ENCODE measurements around the gene HERPUD2.
"Not testable (repeated sequence)": the region's sequence is repeated elsewhere in the genome, so short reads cannot be mapped to it uniquely, and the experiment has no call there.

The HERPUD2 gene

DNA sequence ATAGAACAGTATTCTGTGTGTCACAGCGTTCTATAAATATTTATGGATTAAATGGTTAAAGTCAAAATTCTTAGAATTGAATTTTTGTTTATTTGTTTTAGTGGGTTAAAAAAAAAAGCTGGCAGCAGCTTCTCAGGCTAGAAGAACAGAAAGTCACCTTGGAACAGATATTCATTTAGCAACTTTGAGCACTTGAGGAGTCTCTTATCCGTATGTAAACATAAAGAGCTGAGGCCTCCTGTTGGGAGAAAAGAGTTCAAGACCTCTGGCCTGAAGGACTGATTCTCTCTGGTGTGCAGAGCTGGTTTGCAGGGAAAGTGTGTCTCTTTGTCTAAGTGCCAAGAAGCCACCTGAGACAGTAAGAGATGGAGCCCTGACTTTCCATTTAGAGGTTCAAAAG lies 109.9 kb downstream of the HERPUD2 start:
- Histone ChIP-seq H2AFZ (ENCODE audit: low read depth, low read length) (no peak overlapping the region), H3K9me3 (ENCODE audit: insufficient read depth, low read length) (no peaks in the 10 kb centered on the region), H3K79me2 (ENCODE audit: low read length) (no peaks in the 10 kb centered on the region), H3K36me3 (replicated peaks; ENCODE audit: low read depth, low read length) (no peaks in the 10 kb centered on the region), H3K4me3 (ENCODE audit: low read length) (no peak overlapping the region), H3K4me1 (ENCODE audit: low read length) (no peaks in the 10 kb centered on the region), H3K27ac (ENCODE audit: low read length) (no peak overlapping the region), H3K4me2 (ENCODE audit: low read length) (no peak overlapping the region), H4K20me1 (ENCODE audit: insufficient read depth, low read length) (no peaks in the 10 kb centered on the region), H3K9ac (ENCODE audit: low read length) (no peak overlapping the region), H3K27me3 (ENCODE audit: low read depth, low read length) (peaks cover 12% of the 10 kb centered on the region)
- TF ChIP-seq, protein P1, sequence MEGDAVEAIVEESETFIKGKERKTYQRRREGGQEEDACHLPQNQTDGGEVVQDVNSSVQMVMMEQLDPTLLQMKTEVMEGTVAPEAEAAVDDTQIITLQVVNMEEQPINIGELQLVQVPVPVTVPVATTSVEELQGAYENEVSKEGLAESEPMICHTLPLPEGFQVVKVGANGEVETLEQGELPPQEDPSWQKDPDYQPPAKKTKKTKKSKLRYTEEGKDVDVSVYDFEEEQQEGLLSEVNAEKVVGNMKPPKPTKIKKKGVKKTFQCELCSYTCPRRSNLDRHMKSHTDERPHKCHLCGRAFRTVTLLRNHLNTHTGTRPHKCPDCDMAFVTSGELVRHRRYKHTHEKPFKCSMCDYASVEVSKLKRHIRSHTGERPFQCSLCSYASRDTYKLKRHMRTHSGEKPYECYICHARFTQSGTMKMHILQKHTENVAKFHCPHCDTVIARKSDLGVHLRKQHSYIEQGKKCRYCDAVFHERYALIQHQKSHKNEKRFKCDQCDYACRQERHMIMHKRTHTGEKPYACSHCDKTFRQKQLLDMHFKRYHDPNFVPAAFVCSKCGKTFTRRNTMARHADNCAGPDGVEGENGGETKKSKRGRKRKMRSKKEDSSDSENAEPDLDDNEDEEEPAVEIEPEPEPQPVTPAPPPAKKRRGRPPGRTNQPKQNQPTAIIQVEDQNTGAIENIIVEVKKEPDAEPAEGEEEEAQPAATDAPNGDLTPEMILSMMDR (IDR thresholded peaks at IDR 0.05; ENCODE audit: low read depth, low read length), result no peak

DNA sequence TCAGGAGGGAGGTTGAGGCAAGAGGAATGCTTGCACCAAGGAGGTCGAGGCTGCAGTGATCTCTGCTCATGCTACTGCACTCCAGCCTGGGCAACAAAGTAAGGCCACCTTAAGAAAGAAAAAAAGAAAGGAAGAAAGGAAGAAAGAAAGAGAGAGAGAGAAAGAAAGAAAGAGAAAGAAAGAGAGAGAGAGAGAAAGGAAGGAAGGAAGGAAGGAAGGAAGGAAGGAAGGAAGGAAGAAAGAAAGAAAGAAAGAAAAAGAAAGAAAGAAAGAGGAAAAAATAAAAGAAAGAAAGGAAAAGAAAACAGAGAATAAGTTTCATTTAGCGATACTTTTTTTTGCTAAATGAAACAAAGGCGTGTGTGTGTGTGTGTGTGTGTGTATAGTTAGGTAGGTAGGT lies 110.4 kb downstream of the HERPUD2 start:
- not testable (repeated sequence) for H3K9ac ChIP-seq (ENCODE audit: low read length); H3K36me3 ChIP-seq (replicated peaks; ENCODE audit: low read depth, low read length); H3K79me2 ChIP-seq (ENCODE audit: low read length); H3K9me3 ChIP-seq (ENCODE audit: insufficient read depth, low read length); H3K4me3 ChIP-seq (ENCODE audit: low read length); H3K4me1 ChIP-seq (ENCODE audit: low read length); H2AFZ ChIP-seq (ENCODE audit: low read depth, low read length); H4K20me1 ChIP-seq (ENCODE audit: insufficient read depth, low read length); H3K27ac ChIP-seq (ENCODE audit: low read length); H3K4me2 ChIP-seq (ENCODE audit: low read length)
- peaks cover 12% of the 10 kb centered on the region for H3K27me3 ChIP-seq (ENCODE audit: low read depth, low read length)

Measured in OCI-LY3 (cell line).